PFSK-1 (cell line): ENCODE measurements around the gene CSE1L.

Experiments
- FOXP2 ChIP-seq: optimal IDR thresholded peaks from 2 replicates; pipeline ENCODE3; 2011; ENCODE audit warnings: borderline replicate concordance, control low read depth, inconsistent platforms; ENCODE audit not compliant: insufficient read depth; ENCODE audit errors: extremely low read length, extremely low read depth
- POLR2AphosphoS5 ChIP-seq: IDR thresholded peaks from 2 replicates; pipeline ENCODE4 v1.6.1; 2012; ENCODE audit warnings: low read depth, mild to moderate bottlenecking, control low read depth, low read length, moderate library complexity
- REST ChIP-seq, 2 experiments: IDR thresholded peaks; 2 replicates each; pipeline versions ENCODE4 v1.6.1 to v1.8.0; 2011 to 2012; ENCODE audit warnings: low read depth in 2 of 2, low read length in 2 of 2, control low read depth in 1 of 2, inconsistent platforms in 1 of 2, mild to moderate bottlenecking in 1 of 2, moderate library complexity in 1 of 2; ENCODE audit not compliant: insufficient read depth in 1 of 2
- SIN3A ChIP-seq: IDR thresholded peaks from 2 replicates; pipeline ENCODE4 v1.6.1; 2012; ENCODE audit warnings: mild to moderate bottlenecking, low read length, moderate library complexity, borderline replicate concordance; ENCODE audit not compliant: insufficient read depth
- TAF1 ChIP-seq: IDR thresholded peaks from 2 replicates; pipeline ENCODE4 v1.6.1; 2012; ENCODE audit warnings: low read length, control low read depth, borderline replicate concordance; ENCODE audit not compliant: insufficient read depth

CSE1L gene

GRCh38 chr20:49136817-49137571 is 90.9 kb downstream of the CSE1L start:
- TF ChIP-seq REST (IDR thresholded peaks at IDR 0.05; ENCODE audit: insufficient read depth in 1 of 2, low read depth in 2 of 2, low read length in 2 of 2) = no peak
- no peak for TF ChIP-seq FOXP2
- TF ChIP-seq TAF1 = no peak
- no peak for TF ChIP-seq SIN3A
- TF ChIP-seq POLR2AphosphoS5 = no peak

DNA sequence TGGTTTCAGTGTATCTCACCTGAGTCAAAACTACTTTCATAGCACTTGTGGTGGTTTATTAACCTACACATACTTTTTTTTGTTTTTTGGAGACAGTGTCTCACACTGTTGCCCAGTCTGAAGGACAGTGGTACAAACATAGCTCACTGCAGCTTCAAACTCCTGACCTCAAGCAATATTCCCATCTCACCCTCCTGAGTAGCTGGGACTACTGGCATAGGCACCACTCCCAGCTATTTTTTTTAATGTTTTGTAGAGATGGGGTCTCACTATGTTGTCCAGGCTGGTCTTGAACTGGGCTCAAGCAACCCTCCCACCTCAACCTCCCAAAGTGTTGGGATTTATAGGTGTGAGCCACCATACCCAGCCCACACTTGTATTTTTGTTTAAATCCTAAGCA is 92.3 kb downstream of the CSE1L start:
- TF ChIP-seq FOXP2 (no peak), POLR2AphosphoS5 (no peak), TAF1 (no peak), REST (IDR thresholded peaks at IDR 0.05; ENCODE audit: insufficient read depth in 1 of 2, low read depth in 2 of 2, low read length in 2 of 2) (no peak), SIN3A (no peak)

DNA sequence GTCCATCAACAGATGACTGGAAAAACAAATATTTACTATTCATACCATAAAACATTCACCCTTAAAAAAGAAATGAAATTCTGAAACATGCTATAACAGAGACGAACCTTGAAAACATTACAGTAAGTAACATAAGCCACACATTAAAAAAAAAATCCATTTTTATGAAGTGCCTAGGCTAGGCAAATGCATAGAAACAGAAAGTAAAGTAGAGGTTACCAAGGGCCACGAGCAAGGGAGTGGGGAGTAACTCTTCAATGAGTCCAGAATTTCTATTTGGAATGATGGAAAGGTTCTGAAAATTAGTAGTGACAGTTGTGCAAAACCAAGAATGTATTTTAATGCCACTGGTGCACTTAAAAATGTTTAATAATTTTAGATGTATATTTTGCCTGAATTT is 94.3 kb downstream of the CSE1L start:
- TF ChIP-seq TAF1 (no peak), POLR2AphosphoS5 (no peak), SIN3A (no peak), REST (IDR thresholded peaks at IDR 0.05; ENCODE audit: insufficient read depth in 1 of 2, low read depth in 2 of 2, low read length in 2 of 2) (no peak), FOXP2 (no peak)

DNA sequence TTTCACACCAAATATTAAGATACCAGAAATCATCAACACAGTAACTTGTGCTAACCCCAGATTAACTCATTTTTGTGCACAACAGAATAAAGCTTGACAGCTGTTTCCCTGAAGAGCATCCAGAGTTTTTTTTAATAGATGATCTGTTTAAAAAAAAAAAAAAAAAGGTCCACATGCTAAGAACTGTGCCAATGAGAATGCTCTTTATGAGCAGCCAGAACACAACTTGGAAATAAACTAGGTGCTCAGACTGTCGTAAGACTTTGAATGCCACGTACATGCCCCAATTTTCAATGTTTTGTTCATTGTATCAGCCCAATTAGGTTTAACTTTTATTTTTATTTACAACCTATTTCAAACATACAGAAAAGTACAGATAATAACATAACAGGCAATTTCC is 94.7 kb downstream of the CSE1L start:
- TF ChIP-seq REST (IDR thresholded peaks at IDR 0.05; ENCODE audit: insufficient read depth in 1 of 2, low read depth in 2 of 2, low read length in 2 of 2) = no peak
- TF ChIP-seq POLR2AphosphoS5 = no peak
- TF ChIP-seq TAF1 = no peak
